Dedifferentiated amniotic fluid mesenchymal stem cell (primary cell): ENCODE results near the gene PIGBOS1.
"Not testable (repeated sequence)": the region's sequence is repeated elsewhere in the genome, so short reads cannot be mapped to it uniquely, and the experiment has no call there.

Source experiments
- DNase-seq: peaks from one replicate; pipeline ENCODE4 v3.0.0-alpha.2; 2016; ENCODE audit errors: extremely low spot score

Gene PIGBOS1, protein sequence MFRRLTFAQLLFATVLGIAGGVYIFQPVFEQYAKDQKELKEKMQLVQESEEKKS

DNA sequence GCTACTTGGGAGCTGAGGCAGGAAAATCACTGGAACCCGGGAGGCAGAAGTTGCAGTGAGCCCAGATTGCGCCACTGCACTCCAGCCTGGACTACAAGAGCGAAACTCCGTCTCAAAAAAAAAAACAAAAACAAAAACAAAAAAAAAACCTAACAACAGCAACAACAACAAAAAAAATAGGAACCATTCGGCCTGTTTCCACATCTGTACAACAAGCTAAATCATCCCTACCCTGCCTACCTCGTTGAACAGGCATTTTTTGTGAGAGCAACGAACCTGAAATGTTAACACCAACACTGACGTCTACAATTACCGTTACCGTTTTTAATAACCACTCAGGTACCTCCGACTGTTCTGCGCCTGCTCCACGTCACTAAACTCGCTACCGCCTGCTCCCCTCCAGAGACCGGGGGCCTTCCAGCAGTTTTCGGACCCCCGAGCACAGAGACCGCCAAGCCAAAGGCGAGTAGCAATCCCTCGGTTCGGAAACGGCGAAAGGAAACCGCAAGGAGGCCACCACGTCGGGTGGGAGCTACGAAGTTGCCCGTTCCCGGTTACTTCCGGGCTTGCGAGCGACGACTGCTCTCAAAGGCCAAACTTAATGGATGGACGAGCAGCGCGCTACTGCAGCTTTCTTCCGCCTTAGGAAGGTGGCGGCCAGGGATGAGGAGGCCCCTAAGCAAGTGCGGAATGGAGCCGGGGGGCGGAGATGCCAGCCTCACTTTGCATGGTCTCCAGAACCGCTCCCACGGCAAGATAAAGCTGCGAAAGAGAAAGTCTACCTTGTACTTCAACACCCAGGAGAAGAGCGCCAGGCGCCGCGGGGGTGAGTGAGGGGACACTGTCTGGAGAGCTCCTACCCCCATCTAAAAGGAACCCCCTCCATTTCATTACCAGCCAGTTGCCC, at the start of gene PIGBOS1, which contains the start of gene PIGB:
TSS of gene PIGBOS1 (minus strand) at position 536 of the 907 bp plus-strand sequence. CDS start 1,331 bp downstream, outside the sequence.
TSS of gene PIGB (plus strand) at position 635 of the 907 bp plus-strand sequence. CDS start at position 664, 29 bp downstream.
- DNase-seq: peak; percentile 87

DNA sequence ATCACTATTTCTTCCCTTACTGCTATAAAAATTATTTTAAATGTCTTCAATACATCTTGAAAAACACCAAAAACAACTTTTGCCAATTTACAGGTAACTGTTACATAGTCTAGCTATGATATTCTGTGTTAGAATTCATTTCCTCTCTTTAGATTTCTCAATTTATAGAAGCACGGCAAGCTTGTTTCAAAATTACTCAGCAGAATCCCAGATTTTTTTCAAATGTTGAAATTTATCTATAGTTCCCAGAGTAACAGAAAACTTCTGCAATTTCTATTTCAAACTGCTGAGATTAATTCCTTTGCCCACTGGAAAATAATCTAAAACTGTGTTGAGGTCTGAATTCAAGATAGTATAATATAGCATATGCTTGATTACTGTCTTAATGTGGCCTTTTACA, 48.1 kb upstream of the PIGBOS1 start:
- DNase-seq: no peak

DNA sequence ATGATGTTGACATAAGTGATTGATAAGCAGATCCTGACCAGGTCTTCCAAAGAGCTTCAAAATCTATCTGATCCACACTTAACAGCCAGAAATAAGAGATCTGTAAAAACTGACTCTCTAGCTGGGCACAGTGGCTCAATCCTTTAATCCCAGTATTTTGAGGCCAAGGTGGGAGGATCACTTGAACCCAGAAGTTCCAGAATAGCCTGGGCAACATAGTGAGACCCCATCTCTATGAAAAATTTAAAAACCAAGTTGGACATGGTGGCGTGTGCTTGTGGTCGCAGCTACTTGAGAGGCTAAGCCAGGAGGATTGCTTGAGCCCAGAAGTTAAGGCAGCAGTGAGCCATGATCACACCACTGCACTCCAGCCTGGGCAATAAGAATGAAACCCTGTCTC, 43.7 kb upstream of the PIGBOS1 start:
- no peak for DNase-seq

DNA sequence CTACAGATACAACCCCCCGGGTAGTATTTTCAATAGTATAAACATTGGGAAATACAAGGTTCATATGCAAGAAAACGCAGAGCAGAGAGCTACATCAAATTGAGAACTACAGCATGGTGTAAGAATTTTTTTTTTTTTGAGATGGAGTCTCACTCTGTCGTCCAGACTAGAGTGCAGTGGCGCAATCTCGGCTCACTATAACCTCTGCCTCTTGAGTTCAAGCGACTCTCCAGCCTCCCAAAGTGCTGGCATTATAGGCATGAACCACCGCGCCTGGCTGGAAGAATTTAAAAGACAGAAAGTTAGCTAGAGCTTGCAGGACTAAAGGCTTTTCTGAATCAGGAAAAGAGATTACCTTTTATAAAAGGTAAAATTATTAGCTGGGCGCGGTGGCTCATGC, 42.1 kb upstream of the PIGBOS1 start:
- DNase-seq: no peak

DNA sequence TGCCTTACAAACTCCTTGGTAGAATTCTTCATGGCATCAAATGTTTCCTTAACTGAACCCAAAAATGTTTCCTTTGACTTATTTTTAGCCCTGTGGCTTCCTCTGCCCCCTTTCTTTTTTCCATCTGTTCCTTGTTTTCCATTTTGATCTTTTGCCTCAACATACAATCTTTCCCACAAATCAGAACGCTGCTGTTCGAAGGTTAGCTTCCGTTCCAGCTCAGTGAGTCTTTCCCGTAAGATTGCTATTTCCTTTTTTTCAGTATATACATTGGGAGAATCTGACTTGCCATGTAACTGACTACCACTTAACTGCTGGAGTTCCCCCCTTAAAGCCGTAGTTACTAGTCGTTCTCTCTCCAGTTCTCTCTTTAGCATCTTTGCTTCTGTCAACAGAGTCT, 41.3 kb upstream of the PIGBOS1 start:
- DNase-seq: no peak

DNA sequence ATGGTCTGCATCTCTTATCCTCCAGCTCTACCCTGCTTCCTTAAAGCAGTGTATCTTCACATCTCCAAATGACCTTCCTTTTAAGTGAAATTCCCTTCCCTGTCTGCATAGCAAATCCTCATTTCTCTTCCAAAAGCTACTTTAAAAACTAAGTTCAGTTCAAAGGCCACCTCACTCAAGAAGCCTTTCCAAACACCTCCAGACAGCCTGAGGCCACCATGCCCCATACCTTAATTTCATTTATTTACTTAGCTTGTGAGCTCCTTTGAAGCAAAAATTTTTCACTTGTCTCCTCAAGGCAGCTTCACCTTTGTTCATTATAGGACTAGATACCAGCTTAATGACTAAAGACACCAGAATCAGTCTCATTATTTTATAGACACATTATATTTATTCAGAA, 39.5 kb upstream of the PIGBOS1 start:
- DNase-seq: no peak

DNA sequence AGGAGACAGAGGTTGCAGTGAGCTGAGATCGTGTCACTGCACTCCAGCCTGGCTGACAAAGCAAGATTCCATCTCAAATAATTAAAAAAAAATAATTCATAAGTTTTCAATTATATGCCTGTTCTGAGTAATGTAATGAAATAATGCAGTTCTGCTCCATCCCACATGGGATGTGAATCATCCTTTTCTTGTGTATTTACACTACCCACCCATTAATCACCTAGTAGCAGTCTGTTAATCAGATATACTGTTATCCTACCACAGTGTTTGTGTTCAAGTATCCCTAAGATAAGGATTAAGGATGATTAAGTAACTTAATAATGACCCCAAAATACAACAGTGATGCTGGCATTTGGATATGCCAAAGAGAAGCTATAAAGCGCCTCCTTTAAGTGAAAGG, 38.9 kb upstream of the PIGBOS1 start:
- DNase-seq: no peak

DNA sequence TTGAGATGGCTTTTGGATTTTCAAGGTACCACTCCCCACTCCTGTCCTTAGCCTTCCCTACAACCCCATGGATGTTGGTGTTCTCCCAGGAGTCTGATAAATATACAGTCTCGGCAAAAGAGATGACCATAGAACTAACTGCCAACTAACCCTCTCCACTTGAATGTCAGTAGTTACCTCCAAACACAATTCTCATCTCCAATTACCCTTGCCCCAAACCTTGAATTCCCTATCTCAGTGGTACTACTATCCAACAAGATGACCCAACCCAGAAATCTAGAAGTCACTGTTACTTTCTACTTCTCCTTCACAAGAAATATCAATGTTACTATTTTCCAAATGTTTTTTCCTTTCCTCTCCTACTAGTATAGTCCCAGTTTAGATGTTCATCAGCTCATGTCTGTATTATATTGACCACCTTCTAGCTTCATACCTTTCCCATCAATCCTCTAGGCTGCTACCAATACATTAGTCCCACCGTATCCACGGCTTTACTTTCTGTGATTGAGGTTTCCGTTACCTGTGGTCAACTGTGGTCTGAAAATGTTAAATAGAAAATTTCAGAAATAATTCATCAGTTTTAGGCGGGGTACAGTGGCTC, 38.2 kb upstream of the PIGBOS1 start:
- no peak for DNase-seq

DNA sequence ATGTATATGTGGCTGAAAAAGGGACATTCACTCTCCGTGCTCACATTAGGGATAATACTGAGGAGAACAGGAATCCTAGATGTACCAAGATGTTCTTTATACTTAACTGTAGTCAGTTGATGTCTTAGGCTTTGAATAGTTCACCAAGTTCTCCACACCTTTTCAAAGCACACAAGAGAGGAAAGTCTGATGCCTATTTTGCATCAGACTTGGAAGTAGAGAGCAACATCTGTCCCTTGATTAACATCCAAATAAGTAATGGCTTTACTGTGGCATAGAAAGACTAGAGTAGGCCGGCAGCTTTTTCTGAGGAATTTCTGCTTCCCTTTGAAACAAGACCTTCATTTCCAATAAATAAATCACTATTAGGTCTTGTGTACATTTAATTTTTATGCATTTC, 34.1 kb upstream of the PIGBOS1 start:
- no peak for DNase-seq

DNA sequence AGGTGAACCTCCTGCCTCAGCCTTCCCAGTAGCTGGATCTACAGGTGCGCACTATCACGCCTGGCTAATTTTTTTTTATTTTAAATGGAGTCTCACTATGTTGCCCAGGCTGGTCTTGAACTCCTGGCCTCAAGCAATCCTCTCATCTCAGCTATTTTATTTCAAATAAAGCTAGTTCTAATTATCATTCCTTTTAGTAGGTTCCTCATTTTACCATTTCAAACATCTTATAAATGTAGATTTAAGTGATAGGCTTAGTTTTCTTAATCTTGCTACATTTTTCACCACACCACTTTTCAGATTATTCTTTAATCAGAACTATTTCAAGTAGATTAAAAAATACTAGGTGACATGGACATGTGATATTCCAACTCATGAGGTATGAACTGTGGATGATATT, 30.4 kb upstream of the PIGBOS1 start:
- no peak for DNase-seq

DNA sequence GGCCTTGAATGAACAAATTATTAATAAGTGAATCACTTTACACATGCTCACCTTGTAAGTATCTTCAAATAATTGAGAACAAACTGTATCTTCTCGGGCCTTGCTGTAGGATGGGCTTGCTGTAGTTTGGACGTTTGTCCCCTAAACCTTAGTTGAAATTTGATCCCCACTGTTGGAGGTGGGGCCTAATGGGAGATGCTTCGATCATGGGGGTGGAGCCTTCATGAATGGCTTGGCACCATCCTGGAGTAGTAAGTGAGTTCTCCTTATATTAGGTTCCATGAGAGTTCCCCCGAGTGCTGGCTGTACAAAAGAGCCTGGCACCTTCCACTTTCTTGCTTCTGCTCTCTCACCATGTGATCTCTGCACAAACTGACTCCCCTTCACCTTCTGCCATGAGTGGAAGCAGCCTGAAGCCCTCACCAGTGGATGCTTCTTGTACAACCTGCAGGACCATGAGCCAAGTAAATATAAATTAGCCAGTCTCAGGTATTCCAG, 29.4 kb upstream of the PIGBOS1 start:
- DNase-seq: no peak

DNA sequence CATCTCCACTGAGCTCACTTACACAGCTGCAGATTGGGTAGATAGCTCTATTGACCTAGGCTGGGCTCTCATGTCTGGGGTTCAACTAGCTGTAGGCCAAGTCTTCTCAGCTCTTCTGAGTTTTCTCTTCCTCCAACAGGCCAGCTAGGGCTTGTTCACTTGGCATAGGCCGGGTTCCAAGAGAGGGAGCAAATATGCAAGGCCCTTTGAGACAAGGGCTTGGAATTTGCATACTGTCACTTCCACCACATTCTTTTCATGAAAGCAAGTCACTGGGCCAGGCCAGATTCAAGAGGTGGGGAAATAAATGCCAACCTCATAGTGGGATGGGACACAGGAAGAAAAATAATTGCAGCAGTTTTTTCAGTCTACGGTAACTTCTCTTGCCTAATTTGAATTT, 25.3 kb upstream of the PIGBOS1 start:
- DNase-seq: no peak

DNA sequence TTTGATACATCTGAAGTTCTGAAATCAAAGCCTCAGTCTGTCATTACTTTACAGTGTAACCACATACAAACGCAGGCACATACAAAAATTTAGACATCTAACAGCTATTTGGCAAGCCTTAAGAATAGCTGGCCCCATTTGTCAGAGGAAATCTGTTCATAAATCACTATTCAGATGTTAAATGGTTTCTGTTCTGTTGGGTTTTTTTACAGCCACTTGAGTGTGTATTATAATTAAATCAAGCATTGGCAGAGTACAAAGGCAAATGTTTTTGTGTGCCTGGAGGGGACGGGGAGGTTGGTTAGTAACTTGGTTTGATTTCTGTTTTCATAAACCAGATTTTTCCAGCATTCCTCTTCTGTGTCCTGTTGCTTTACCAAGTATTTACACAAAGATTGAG, 24.2 kb upstream of the PIGBOS1 start:
- peak; percentile 24 for DNase-seq

DNA sequence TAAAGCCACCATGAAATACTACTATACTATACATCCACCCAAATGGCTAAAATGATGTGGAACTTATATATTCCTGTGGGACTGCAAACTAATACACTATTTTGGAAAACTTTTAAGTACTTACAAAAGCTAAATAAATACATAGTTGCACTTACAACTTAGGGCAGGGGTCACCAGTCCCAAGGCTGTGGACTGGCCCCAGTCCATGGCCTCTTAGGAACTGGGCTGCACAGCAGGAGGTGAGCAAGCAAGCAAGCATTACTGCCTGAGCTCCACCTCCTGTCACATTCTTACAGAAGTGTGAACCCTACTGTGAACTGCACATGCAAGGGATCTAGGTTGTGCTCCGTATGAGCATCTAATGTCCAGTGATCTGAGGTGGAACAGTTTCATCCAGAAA, 18.2 kb upstream of the PIGBOS1 start:
- DNase-seq: no peak

DNA sequence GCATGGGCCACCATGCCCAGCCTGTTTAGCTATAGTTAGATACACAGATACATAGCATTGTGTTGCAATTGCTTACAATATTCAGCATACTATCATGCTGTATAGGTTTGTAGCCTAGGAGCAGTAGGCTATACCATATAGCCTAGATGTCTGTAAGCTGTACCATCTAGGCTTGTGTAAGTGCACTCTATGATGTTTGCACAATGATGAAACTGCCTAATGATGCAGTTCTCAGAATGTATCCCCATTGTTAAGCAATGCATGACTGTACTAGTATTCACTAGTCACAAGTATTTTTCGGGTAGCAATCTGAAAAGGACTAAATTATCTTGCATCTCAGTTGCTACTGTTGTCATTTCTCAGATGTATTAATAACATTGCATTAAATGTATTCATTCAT, 16.1 kb upstream of the PIGBOS1 start:
- no peak for DNase-seq

DNA sequence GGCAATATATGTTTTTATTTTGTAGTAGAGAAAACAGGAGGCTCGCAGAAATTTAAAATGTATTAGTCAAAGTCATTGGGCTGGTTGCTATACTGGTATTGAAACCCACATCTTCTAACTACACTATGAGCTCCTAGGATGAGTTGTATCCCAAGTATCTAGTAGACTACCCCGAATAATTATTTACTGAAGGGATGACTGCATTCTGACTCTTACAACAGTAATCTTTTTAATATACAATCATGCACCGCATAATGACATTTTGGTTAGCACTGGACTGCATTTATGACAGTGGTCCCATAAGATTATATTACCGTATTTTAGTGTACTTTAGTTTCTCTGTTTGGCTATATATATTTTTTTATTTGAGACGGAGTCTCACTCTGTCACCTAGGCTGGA, 15.4 kb upstream of the PIGBOS1 start:
- no peak for DNase-seq

DNA sequence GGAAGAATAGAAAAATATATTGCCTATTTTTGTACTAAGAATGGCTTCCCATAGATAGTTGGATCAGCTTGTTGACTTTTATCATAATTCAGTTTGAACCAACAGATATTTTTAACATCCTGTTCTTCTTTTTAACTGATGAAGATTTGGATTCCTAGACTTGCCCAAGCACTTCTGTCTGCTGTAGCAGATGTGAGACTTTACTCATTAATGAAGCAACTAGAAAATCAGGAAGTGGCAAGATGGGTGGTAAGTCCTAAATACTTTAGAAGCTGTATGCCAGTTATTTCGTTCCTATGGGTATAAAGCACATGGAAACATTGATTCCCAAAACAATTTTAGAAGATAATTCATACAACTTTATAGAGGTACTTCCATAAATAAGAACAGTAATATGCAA, 8.5 kb upstream of the PIGBOS1 start:
- no peak for DNase-seq

DNA sequence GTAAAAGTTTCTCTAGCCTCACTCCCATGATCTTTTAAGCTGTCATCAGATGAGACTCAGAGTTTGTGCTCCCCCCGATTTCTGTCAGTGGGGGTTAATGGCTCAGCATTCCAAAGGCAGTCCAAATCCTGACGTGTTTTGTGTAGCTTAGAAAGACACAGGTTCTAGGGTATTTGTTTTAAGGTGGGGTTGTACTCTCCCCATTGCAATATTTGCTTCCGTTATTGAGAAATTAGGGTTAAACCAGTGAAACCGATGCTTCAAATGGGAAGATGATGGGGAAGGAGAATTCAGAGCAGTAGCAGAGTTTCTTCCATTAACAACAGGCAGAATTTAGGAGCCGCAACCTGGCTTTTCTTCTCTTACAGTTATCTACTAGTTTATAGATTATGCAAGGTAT, 3.5 kb upstream of the PIGBOS1 start:
- DNase-seq: no peak

DNA sequence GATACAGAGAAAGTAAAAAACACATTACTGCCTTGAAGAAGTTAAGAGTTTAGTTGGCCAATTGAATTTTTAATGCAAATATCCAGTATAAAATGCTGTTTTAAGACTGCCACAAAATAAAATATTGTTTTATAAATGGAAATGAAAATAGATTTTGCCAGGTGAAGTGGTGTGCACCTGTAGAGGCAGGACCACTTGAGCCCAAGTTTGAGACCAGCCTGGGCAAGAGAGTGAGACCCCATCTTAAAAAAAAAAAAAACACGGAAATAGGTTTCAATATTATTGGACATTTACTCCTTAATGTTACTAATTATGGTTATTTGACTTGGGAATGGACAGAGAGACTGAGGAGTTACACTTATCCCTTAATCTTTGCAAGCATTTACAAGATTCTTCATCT, 2.0 kb upstream of the PIGBOS1 start:
- DNase-seq: no peak

DNA sequence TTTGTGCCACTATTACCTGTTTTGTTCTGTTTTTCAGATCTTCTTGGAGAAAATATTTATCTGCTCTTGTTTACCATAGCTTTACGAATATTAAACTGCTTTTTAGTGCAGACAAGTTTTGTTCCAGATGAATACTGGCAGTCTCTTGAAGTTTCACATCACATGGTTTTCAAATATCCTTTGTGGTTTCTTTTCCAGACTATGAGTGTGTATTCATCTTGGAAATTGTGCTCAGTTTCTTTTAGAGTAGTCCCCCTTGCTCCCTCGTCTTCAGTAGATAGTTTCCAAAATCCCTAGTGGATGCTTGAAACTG, 1.3 kb upstream of the PIGBOS1 start:
- DNase-seq: no peak

DNA sequence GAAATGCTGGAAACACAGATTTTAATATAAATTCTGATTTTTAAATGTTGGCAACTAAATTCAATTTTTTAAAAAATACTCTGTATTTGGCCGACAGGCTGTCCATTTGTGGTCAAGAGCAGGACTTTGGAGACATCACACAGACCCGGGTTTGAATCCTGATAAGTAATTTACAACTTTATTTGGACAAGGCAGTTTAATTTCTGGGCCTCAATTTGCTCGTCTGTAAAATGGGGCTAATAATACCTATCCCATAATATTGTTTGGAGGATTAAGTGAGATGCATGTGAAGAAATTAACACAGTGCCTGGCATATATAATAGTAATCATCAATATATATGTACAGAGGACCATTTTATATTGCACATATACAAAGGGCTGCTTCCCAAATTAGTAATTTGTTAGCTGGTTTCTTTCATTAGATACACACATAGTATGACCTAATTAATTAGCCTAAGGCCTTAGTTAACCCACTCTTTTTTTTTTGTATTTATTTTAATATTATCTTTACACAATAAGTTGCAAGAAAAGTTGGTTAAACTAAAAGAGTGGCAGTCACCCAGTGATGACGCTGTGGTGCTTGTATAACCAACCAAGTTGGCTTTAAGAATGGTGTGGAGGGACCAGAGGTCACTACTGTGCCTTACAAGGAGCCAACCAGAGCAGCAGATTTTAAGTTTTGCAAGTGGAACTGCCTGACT, 764 bp upstream of the PIGBOS1 start:
- DNase-seq: no peak

DNA sequence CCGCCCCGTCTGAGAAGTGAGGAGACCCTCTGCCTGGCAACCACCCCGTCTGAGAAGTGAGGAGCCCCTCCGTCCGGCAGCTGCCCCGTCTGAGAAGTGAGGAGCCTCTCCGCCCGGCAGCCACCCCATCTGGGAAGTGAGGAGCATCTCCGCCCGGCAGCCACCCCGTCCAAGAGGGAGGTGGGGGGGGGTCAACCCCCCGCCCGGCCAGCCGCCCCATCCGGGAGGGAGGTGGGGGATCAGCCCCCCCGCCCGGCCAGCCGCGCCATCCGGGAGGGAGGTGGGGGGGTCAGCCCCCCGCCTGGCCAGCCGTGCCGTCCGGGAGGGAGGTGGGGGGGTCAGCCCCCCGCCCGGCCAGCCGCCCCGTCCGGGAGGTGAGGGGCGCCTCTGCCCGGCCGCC, 16.1 kb downstream of the PIGBOS1 start:
- DNase-seq: not testable (repeated sequence)

DNA sequence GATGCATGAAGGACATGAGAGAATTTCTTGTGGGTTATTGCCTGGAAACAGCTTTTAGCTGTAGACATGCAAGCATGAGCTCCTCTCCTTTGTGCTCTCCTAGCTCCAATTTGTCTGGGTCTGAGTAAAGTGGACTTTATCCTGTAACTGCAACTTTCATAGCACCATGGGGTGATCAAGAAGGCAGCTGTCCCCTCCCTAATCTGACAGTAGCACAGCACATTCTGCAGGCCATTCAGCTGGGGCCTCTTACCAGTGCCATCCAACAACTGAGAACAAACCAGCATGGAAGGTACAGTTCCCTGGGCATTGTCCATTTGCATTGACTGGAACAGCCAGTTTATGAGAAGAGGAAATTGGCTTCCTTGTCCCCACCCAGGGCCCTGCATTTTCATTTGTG, 21.6 kb downstream of the PIGBOS1 start:
- DNase-seq: no peak
